NCI-H82 (cell line): Measurements from ENCODE around the gene ADAMTS17.
"Not testable (repeated sequence)": the region's sequence is repeated elsewhere in the genome, so short reads cannot be mapped to it uniquely, and the experiment has no call there.

Experiments
- DNase-seq: peaks from one replicate; lab custom pipeline; 2025; lab: John Stamatoyannopoulos, UW

ADAMTS17 gene

GRCh38 chr15:100108846-100109245 lies 232.9 kb downstream of the ADAMTS17 start:
- DNase-seq, result no peak

GRCh38 chr15:100108346-100108745 lies 233.4 kb downstream of the ADAMTS17 start:
- DNase-seq, result no peak

GRCh38 chr15:100107606-100108225 lies 234.1 kb downstream of the ADAMTS17 start:
- DNase-seq, result no peak

- no peak for DNase-seq
Observed at GRCh38 chr15:100107151-100107550, 234.6 kb downstream of the ADAMTS17 start.

GRCh38 chr15:100106732-100107131 lies 235.0 kb downstream of the ADAMTS17 start:
- no peak for DNase-seq

- no peak for DNase-seq
Observed at GRCh38 chr15:100105101-100105500, 236.7 kb downstream of the ADAMTS17 start.

- DNase-seq, result no peak
Observed at GRCh38 chr15:100104245-100104644, 237.5 kb downstream of the ADAMTS17 start.

- no peak for DNase-seq
Observed at GRCh38 chr15:100103828-100104227, 237.9 kb downstream of the ADAMTS17 start.

GRCh38 chr15:100101426-100102089 lies 240.2 kb downstream of the ADAMTS17 start:
- no peak for DNase-seq

- DNase-seq, result no peak
Observed at GRCh38 chr15:100100926-100101325, 240.8 kb downstream of the ADAMTS17 start.

GRCh38 chr15:100099976-100100375 lies 241.8 kb downstream of the ADAMTS17 start:
- no peak for DNase-seq

GRCh38 chr15:100098705-100099104 lies 243.1 kb downstream of the ADAMTS17 start:
- no peak for DNase-seq

GRCh38 chr15:100097342-100098127 lies 244.2 kb downstream of the ADAMTS17 start:
- no peak for DNase-seq

- no peak for DNase-seq
Observed at GRCh38 chr15:100096700-100097099, 245.1 kb downstream of the ADAMTS17 start.

GRCh38 chr15:100096248-100096600 lies 245.6 kb downstream of the ADAMTS17 start:
- DNase-seq, result no peak

- DNase-seq, result no peak
Observed at GRCh38 chr15:100095541-100096247, 246.1 kb downstream of the ADAMTS17 start.

GRCh38 chr15:100094127-100094510 lies 247.7 kb downstream of the ADAMTS17 start:
- DNase-seq, result no peak

GRCh38 chr15:100093211-100094126 lies 248.3 kb downstream of the ADAMTS17 start:
- no peak for DNase-seq

GRCh38 chr15:100092034-100092433 lies 249.7 kb downstream of the ADAMTS17 start:
- no peak for DNase-seq

- no peak for DNase-seq
Observed at GRCh38 chr15:100090411-100090810, 251.4 kb downstream of the ADAMTS17 start.

GRCh38 chr15:100084042-100084821 lies 257.5 kb downstream of the ADAMTS17 start:
- not testable (repeated sequence) for DNase-seq
